Adrenal gland (tissue), 12 donors: ENCODE measurements around the gene PALM. TPM values are rescaled to one million over a fixed set of nuclear protein-coding genes. Genes with fewer than 3 reads are reported as not detected.
A peak's percentile ranks its signal among the peaks of the same experiment; 100 is the strongest.
"Not testable (repeated sequence)": the region's sequence is repeated elsewhere in the genome, so short reads cannot be mapped to it uniquely, and the experiment has no call there.

Experiments
- DNase-seq, 7 donors: peaks; one replicate each; pipeline ENCODE4 v3.0.0-alpha.2; 2019 to 2020
- H3K27ac ChIP-seq, 5 donors: fragments of 200-600 bp; sonication (generic) in 4 of 5; 1 replicate in 3 of 5; 2 replicates in 2 of 5; pipeline versions ENCODE4 v1.5.1 to v1.8.0; 2016 to 2020; ENCODE audit warnings: mild to moderate bottlenecking in 1 of 5
- H3K27me3 ChIP-seq: fragments of 200-600 bp; 2 replicates; pipeline ENCODE4 v1.8.0; 2021
- H3K36me3 ChIP-seq, 2 donors: fragments of 200-600 bp; replicated peaks in 1 of 2; 1 replicate in 1 of 2; 2 replicates in 1 of 2; pipeline versions ENCODE4 v1.5.1 to v1.8.0; 2018 to 2022
- H3K4me1 ChIP-seq, 2 donors: fragments of 200-600 bp; replicated peaks in 1 of 2; 1 replicate in 1 of 2; 2 replicates in 1 of 2; pipeline versions ENCODE4 v1.5.1 to v1.8.0; 2018 to 2021
- H3K4me3 ChIP-seq, 4 donors: fragments of 200-600 bp; sonication (generic) in 3 of 4; one replicate each; pipeline ENCODE4 v1.5.1; 2016 to 2018
- H3K9me3 ChIP-seq, 3 donors: fragments of 200-600 bp; sonication (generic) in 1 of 3; replicated peaks in 1 of 3; 1 replicate in 2 of 3; 2 replicates in 1 of 3; pipeline versions ENCODE4 v1.5.1 to v1.8.0; 2016 to 2021
- POLR2A ChIP-seq, 2 donors: fragments of 450-650 bp; IDR thresholded peaks; one replicate each; pipeline ENCODE4 v1.6.1; 2017; ENCODE audit warnings: antibody characterized with exemption in 2 of 2, mild to moderate bottlenecking in 2 of 2, moderate library complexity in 1 of 2
- WGBS, 4 donors: extraction: QIAGEN DNeasy Blood & Tissue Kit in 2 of 4; methylation state at CpG; one replicate each; pipeline versions ENCODE4 v1.1.5 to v1.1.7; 2013 to 2017; 5-methylcytosine and 5-hydroxymethylcytosine counted together
- intact Hi-C, 2 donors: fragments of 100-400 bp; cut with DNase I; formaldehyde crosslinking; loops; one replicate each; pipeline versions ENCODE4 v1.14.1 to v1.15.0; 2022 to 2023
- polyA plus RNA-seq, 3 donors: library from polyadenylated mRNA; stranded (reverse); fragments of 200-250 nt in 2 of 3; fragments of 350-450 nt in 1 of 3; fragmentation: Illumina TruSeq in 1 of 3; extraction: RNeasy Lipid Tissue Mini Kit (QIAGEN cat#74804) in 1 of 3; gene quantifications; one replicate each; pipeline ENCODE4 v1.2.3, GENCODE V29; 2013 to 2014
- total RNA-seq, 9 donors: library from RNA; depleted of rRNA in 4 of 9; stranded (reverse); fragments of >200 nt in 4 of 9; fragments of 120-200 nt in 1 of 9; fragmentation: NEBNext Ultra II Directional in 1 of 9; extraction: Animal tissue kit (Norgen Biotek cat#: 25700) in 1 of 9; gene quantifications; one replicate each; pipeline versions ENCODE4 v1.1.0 to v1.2.4, GENCODE V29; 2013 to 2023
- TF ChIP-seq, protein P1 (sequence below), 6 experiments: fragments of 450-650 bp in 4 of 6; fragments of 200-600 bp in 2 of 6; sonication (generic) in 1 of 6; IDR thresholded peaks; 1 replicate in 5 of 6; 2 replicates in 1 of 6; pipeline versions ENCODE4 v1.5.1 to v1.8.0; 2016 to 2021; ENCODE audit warnings: antibody characterized with exemption in 6 of 6, mild to moderate bottlenecking in 2 of 6, moderate library complexity in 1 of 6
- donor health status: healthy with polysubstance abuse.
- donor health status: Bipolar disorder and iron deficiency.
- donor health status: DM: yes; HTN: yes; CAD: no.
- donor health status: DM: no; HTN: no; CAD: no.
- donor health status: DM: no; HTN: no; CAD: no.
- donor health status: DM: yes; HTN: yes; CAD: no.

Gene PALM
- total and polyA plus RNA-seq, 12 donors = 3.9 to 72.2 (median 50.1) TPM

- Histone ChIP-seq H3K36me3 (peaks cover 0 to under 1% of the 10 kb centered on the region in 2 donors), H3K27ac (no peak overlapping the region), H3K4me1 (no peaks in the 10 kb centered on the region), H3K27me3 (no peaks in the 10 kb centered on the region), H3K4me3 (no peak overlapping the region), H3K9me3 (no peaks in the 10 kb centered on the region)
- WGBS, 4 donors = 73 to 84% (median 78%) methylated on average over 16 to 18 of the region's 19 CpGs
- TF ChIP-seq POLR2A (IDR thresholded peaks at IDR 0.05) = no peak
- TF ChIP-seq, protein P1, sequence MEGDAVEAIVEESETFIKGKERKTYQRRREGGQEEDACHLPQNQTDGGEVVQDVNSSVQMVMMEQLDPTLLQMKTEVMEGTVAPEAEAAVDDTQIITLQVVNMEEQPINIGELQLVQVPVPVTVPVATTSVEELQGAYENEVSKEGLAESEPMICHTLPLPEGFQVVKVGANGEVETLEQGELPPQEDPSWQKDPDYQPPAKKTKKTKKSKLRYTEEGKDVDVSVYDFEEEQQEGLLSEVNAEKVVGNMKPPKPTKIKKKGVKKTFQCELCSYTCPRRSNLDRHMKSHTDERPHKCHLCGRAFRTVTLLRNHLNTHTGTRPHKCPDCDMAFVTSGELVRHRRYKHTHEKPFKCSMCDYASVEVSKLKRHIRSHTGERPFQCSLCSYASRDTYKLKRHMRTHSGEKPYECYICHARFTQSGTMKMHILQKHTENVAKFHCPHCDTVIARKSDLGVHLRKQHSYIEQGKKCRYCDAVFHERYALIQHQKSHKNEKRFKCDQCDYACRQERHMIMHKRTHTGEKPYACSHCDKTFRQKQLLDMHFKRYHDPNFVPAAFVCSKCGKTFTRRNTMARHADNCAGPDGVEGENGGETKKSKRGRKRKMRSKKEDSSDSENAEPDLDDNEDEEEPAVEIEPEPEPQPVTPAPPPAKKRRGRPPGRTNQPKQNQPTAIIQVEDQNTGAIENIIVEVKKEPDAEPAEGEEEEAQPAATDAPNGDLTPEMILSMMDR (IDR thresholded peaks at IDR 0.05) = no peak
- intact Hi-C loops = no loop called here
- DNase-seq = no peak
Observed at GRCh38 chr19:741506-742131, 32.9 kb downstream of the PALM start.

DNA sequence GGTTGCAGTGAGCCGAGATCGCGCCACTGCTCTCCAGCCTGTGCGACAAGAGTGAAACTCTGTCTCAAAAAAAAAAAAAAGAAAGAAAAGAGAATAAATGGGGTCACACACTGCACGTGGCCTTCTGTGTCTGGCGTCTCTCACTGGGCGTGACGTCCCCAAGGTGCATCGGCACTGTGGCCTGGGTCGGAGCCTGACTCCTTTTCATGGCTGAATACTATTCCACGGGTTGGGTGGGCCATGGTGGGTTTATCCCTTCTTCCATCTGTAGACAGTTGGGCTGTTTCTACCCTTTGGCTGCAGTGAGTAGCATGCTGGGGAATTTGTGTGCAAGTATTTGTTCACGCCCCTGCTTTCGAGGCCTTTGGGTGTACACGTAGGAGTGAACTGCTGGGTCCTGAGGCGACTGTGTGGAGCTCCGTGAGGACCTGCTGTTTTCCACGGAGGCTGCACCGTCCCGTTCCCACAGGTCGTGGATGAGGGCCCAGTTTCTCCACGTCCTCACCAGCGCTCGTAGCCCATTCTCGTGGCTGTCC, 33.9 kb downstream of the PALM start:
- WGBS, 4 donors = 92 to 95% (median 93%) methylated on average over 24 of the region's 24 CpGs

DNA sequence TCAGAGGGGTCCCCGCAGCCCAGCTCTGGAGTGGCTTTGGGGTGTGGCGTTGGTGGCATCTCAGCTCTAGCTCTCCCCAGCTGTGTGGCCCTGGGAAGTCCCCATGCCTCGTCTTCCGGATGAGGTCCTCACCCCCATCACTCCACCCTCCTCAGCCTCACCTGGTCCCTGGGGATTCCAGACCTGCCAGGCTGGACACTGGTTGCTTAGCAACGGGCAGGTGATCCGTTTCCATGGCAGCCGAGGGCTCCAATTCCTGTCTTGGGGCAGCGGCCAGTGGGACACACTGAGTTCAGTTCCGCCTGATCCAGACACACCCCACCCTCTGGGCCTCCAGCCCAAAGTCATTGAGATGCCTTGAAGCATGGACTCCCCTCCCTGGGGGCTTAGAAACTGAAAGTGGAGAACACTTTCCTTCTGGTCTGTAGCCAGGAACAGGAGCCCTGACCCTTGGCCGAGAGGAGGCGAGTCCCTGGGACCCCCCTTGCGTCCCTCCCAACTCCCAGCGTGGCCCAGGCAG, 34.5 kb downstream of the PALM start:
- intact Hi-C loops = no loop called here
- H3K36me3 ChIP-seq = no peaks in the 10 kb centered on the region
- no peaks in the 10 kb centered on the region for H3K27me3 ChIP-seq
- H3K4me3 ChIP-seq = no peak overlapping the region
- 69 to 81% (median 75%) methylated on average over 6 to 13 of the region's 13 CpGs for WGBS, 4 donors
- no peaks in the 10 kb centered on the region for H3K4me1 ChIP-seq
- peak in 3 of 7 donors; percentile 30 to 48 (median 35) for DNase-seq
- no peak for TF ChIP-seq POLR2A (IDR thresholded peaks at IDR 0.05)
- TF ChIP-seq, protein P1 (IDR thresholded peaks at IDR 0.05) = no peak
- no peaks in the 10 kb centered on the region for H3K9me3 ChIP-seq
- H3K27ac ChIP-seq = peak overlapping the region in 1 of 5 donors; percentile 65

More for the DNA sequence above, 33.9 kb downstream of the PALM start:
- intact Hi-C loops = no loop called here
- no peaks in the 10 kb centered on the region for H3K9me3 ChIP-seq
- H3K4me1 ChIP-seq = no peaks in the 10 kb centered on the region
- H3K27me3 ChIP-seq = no peaks in the 10 kb centered on the region
- TF ChIP-seq POLR2A (IDR thresholded peaks at IDR 0.05) = no peak
- TF ChIP-seq, protein P1 (IDR thresholded peaks at IDR 0.05) = no peak
- H3K36me3 ChIP-seq = no peaks in the 10 kb centered on the region
- H3K27ac ChIP-seq = peak overlapping the region in 1 of 5 donors; percentile 65
- DNase-seq = no peak
- no peak overlapping the region for H3K4me3 ChIP-seq

DNA sequence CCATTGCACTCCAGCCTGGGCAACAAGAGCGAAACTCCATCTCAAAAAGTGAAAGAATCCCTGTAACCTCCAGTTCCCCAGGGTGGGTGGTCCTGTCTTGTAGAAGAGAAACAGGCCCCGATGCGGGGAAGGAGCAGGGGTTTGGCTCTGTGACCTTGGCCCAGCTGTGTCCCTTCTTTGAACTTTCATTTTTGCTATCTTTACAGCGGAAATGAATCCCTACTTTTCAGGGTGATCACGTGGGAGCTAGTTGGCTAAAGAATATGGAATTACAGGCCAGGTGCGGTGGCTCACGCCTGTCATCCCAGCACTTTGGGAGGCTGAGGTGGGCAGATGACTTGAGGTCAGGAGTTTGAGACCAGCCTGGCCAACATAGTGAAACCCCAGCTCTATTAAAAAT, 36.4 kb downstream of the PALM start:
- H3K36me3 ChIP-seq, H3K9me3 ChIP-seq, H3K4me3 ChIP-seq, H3K27me3 ChIP-seq, DNase-seq, intact Hi-C loops, H3K4me1 ChIP-seq: not testable (repeated sequence)
- peak overlapping the region in 1 of 5 donors; percentile 47 for H3K27ac ChIP-seq
- 38 to 65% (median 45%) methylated on average over 7 of the region's 7 CpGs for WGBS, 4 donors
